Body of pancreas (tissue), 4 donors: ENCODE measurements around the gene MAJIN. TPM values are rescaled to one million over a fixed set of nuclear protein-coding genes. Genes with fewer than 3 reads are reported as not detected.

Source experiments
- ATAC-seq: fragments of 150-250 bp; one replicate; pipeline ENCODE4 v1.9.1; 2016
- DNase-seq, 4 donors: peaks; one replicate each; pipeline ENCODE4 v3.0.0-alpha.2; 2019
- H3K27ac ChIP-seq, 4 donors: fragments of 200-600 bp; sonication (generic); 1 replicate in 3 of 4; 2 replicates in 1 of 4; pipeline versions ENCODE4 v1.5.1 to v1.6.1; 2016 to 2019; ENCODE audit warnings: mild to moderate bottlenecking in 1 of 4, mixed read lengths in 1 of 4, moderate library complexity in 1 of 4
- H3K27me3 ChIP-seq, 2 donors: fragments of 200-600 bp; sonication (generic); one replicate each; pipeline ENCODE4 v1.6.0; 2016; ENCODE audit warnings: mild to moderate bottlenecking in 1 of 2
- H3K36me3 ChIP-seq, 2 donors: fragments of 200-600 bp; sonication (generic); replicated peaks in 1 of 2; 2 replicates each; pipeline ENCODE4 v1.5.1; 2016; ENCODE audit warnings: low read depth in 2 of 2; ENCODE audit not compliant: insufficient read depth in 1 of 2
- H3K4me1 ChIP-seq: fragments of 200-600 bp; sonication (generic); one replicate; pipeline ENCODE4 v1.6.0; 2016
- H3K4me3 ChIP-seq, 2 donors: fragments of 200-600 bp; sonication (generic); 1 replicate in 1 of 2; 2 replicates in 1 of 2; pipeline ENCODE4 v1.5.1; 2016 to 2019
- H3K9me3 ChIP-seq, 3 donors: fragments of 200-600 bp; sonication (generic); 1 replicate in 2 of 3; 2 replicates in 1 of 3; pipeline ENCODE4 v1.5.1; 2016
- POLR2A ChIP-seq, 3 donors: fragments of 450-650 bp; IDR thresholded peaks; one replicate each; pipeline ENCODE4 v1.6.1; 2016; ENCODE audit warnings: antibody characterized with exemption in 3 of 3, mild to moderate bottlenecking in 2 of 3
- WGBS, 2 donors: methylation state at CpG; one replicate each; pipeline ENCODE4 v1.1.5; 2017; 5-methylcytosine and 5-hydroxymethylcytosine counted together
- intact Hi-C: fragments of 100-400 bp; cut with DNase I; formaldehyde crosslinking; loops from one replicate; pipeline ENCODE4 v1.15.1; 2023
- total RNA-seq, 2 donors: library from RNA; depleted of rRNA; stranded (reverse); fragments of >200 nt; gene quantifications; one replicate each; pipeline ENCODE4 v1.1.0, GENCODE V29; 2016
- TF ChIP-seq, protein P1 (sequence below), 7 experiments: fragments of 450-650 bp in 4 of 7; fragments of 200-600 bp in 3 of 7; sonication (generic) in 3 of 7; IDR thresholded peaks; one replicate each; pipeline ENCODE4 v1.5.1; 2016 to 2019; ENCODE audit warnings: antibody characterized with exemption in 7 of 7

MAJIN gene
- total RNA-seq, 2 donors from 2014 or later, result 0.78 TPM; not detected in 1

DNA sequence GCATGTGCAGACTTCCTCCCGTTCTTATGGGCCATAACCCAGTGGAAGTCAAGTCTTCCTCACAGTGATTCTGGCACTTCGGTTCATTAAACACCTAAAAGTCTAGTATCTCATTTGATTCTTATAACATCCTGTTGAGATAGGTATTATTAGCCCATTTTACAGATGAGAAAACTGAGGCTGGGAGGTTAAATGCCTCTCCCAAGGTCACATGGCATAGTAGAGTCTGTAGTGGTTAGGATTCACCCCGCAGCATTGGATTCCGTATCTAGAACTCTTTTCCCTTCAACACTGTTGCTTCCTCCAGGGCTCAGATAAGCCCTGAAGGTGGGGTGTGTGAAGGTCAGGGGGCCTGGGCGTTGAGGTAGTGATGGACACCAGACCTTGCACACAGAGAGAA, 39.6 kb downstream of the MAJIN start:
- 90% methylated on average over 5 of the region's 5 CpGs for WGBS, 2 donors
- H3K36me3 ChIP-seq, result peaks cover 0 to 9% of the 10 kb centered on the region in 2 donors
- intact Hi-C loops, result no loop called here
- ATAC-seq (no peak), DNase-seq (no peak)
- H3K27ac ChIP-seq, result no peak overlapping the region
- H3K4me3 ChIP-seq, result no peak overlapping the region
- TF ChIP-seq, protein P1, sequence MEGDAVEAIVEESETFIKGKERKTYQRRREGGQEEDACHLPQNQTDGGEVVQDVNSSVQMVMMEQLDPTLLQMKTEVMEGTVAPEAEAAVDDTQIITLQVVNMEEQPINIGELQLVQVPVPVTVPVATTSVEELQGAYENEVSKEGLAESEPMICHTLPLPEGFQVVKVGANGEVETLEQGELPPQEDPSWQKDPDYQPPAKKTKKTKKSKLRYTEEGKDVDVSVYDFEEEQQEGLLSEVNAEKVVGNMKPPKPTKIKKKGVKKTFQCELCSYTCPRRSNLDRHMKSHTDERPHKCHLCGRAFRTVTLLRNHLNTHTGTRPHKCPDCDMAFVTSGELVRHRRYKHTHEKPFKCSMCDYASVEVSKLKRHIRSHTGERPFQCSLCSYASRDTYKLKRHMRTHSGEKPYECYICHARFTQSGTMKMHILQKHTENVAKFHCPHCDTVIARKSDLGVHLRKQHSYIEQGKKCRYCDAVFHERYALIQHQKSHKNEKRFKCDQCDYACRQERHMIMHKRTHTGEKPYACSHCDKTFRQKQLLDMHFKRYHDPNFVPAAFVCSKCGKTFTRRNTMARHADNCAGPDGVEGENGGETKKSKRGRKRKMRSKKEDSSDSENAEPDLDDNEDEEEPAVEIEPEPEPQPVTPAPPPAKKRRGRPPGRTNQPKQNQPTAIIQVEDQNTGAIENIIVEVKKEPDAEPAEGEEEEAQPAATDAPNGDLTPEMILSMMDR (IDR thresholded peaks at IDR 0.05), result no peak
- no peak for TF ChIP-seq POLR2A (IDR thresholded peaks at IDR 0.05)
- peaks cover 26% of the 10 kb centered on the region for H3K4me1 ChIP-seq
- H3K27me3 ChIP-seq, result no peaks in the 10 kb centered on the region
- no peaks in the 10 kb centered on the region for H3K9me3 ChIP-seq

DNA sequence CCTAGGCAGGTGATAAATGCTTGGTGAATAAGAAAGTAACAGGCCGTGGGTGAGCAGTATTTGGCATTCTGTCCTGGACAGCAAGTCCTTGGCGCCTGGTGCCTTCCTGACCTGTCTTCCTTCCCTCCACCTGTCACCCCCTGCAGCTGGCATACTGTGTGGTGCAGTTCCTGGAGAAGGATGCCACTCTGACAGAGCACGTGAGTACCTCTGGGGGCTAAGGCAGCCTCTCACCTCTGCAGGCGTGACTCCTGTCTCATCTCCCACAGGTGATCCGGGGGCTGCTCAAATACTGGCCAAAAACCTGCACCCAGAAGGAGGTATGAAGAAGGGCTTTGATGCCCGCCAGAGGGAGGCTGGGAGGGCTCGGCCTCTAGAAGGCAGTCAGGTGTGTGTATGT, 40.6 kb downstream of the MAJIN start:
- H3K4me3 ChIP-seq, result no peak overlapping the region
- DNase-seq (no peak), ATAC-seq (no peak)
- no peaks in the 10 kb centered on the region for H3K9me3 ChIP-seq
- 94 to 95% methylated on average over 3 to 7 of the region's 7 CpGs for WGBS, 2 donors
- peaks cover 29% of the 10 kb centered on the region for H3K4me1 ChIP-seq
- H3K27me3 ChIP-seq, result no peaks in the 10 kb centered on the region
- no peak overlapping the region for H3K27ac ChIP-seq
- intact Hi-C loops, result no loop called here
- no peak for TF ChIP-seq POLR2A (IDR thresholded peaks at IDR 0.05)
- TF ChIP-seq, protein P1 (IDR thresholded peaks at IDR 0.05), result no peak
- peaks cover 0 to 9% of the 10 kb centered on the region in 2 donors for H3K36me3 ChIP-seq

DNA sequence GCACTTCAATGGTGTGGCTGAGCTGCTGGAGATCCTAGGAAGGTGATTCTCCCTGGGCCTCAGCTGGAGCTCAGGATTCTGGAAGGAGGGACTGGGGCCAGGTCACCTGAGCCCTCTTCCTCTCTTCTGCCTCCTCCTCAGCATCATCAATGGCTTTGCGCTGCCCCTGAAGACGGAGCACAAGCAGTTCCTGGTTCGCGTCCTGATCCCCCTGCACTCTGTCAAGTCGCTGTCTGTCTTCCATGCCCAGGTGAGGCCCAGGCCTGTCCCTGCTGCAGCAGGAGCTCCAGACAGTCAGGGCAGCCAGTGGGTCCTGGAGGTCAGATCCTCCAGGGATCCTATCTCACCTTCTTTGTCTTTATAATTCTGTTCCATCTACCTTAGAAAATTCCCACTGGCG, 41.6 kb downstream of the MAJIN start:
- intact Hi-C loops, result no loop called here
- H3K36me3 ChIP-seq, result peaks cover 0 to 9% of the 10 kb centered on the region in 2 donors
- DNase-seq (no peak), ATAC-seq (no peak)
- TF ChIP-seq POLR2A (IDR thresholded peaks at IDR 0.05), result no peak
- TF ChIP-seq, protein P1 (IDR thresholded peaks at IDR 0.05), result no peak
- H3K4me1 ChIP-seq, result peaks cover 32% of the 10 kb centered on the region
- H3K4me3 ChIP-seq, result no peak overlapping the region
- H3K27me3 ChIP-seq, result no peaks in the 10 kb centered on the region
- no peak overlapping the region for H3K27ac ChIP-seq
- WGBS, 2 donors, result 94 to 95% methylated on average over 4 to 6 of the region's 6 CpGs
- H3K9me3 ChIP-seq, result no peaks in the 10 kb centered on the region

DNA sequence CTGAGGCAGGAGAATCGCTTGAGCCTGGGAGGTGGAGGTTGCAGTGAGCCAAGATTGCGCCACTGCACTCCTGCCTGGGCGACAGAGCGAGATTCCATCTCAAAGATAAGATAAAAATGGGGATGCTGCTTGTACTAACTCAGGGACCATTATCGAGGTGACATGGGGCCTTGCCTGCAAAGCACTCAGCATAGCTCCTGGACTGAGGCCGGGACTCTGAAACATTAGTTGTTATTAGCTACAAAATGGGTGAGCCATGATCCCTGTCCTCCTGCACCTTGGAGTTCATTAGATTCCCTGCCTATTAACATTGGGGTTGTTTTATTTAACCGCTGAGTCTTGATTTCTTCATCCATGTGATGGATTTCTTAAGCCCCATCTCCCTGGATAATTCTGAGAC, 42.3 kb downstream of the MAJIN start:
- ATAC-seq (no peak), DNase-seq (no peak)
- Histone ChIP-seq H3K36me3 (peaks cover 0 to 9% of the 10 kb centered on the region in 2 donors), H3K27me3 (no peaks in the 10 kb centered on the region), H3K4me3 (no peak overlapping the region), H3K9me3 (no peaks in the 10 kb centered on the region), H3K27ac (no peak overlapping the region), H3K4me1 (peaks cover 27% of the 10 kb centered on the region)
- 83 to 89% methylated on average over 3 to 7 of the region's 7 CpGs for WGBS, 2 donors
- TF ChIP-seq POLR2A (IDR thresholded peaks at IDR 0.05), result no peak
- TF ChIP-seq, protein P1 (IDR thresholded peaks at IDR 0.05), result no peak
- intact Hi-C loops, result no loop called here

DNA sequence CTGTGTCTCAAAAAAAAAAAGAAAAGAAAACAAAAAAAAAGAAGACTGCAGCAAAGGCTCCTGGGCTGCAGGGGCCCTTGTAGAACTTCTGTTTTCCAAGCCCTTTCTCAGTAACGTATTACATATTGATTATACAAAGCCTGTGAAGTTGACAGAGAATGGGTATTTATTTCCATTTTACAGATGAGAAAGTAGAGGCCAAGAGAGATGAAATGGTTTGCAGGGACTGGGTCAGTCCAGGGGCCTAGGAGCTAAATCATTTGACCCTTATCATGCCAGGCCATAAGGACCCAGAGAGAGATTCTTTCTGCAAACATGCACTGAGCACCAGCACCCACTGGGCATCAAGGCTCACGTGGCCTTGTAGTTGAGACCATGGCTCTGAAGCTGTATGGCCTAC, 43.0 kb downstream of the MAJIN start:
- intact Hi-C loops, result no loop called here

More for the DNA sequence above, 43.0 kb downstream of the MAJIN start:
- Histone ChIP-seq H3K27me3 (no peaks in the 10 kb centered on the region), H3K36me3 (peaks cover 0 to 9% of the 10 kb centered on the region in 2 donors), H3K9me3 (no peaks in the 10 kb centered on the region), H3K4me3 (no peak overlapping the region), H3K4me1 (peaks cover 20% of the 10 kb centered on the region), H3K27ac (no peak overlapping the region)
- ATAC-seq (no peak), DNase-seq (no peak)
- no peak for TF ChIP-seq POLR2A (IDR thresholded peaks at IDR 0.05)
- TF ChIP-seq, protein P1 (IDR thresholded peaks at IDR 0.05), result no peak
- 95 to 97% methylated on average over 2 of the region's 2 CpGs for WGBS, 2 donors
